GM19455 (cell line): ENCODE data around the gene CDK5.
"Not testable (repeated sequence)": the region's sequence is repeated elsewhere in the genome, so short reads cannot be mapped to it uniquely, and the experiment has no call there.

ENCODE experiments used
- ATAC-seq: cut with Tn5 transposase; IDR thresholded peaks from one replicate; pipeline ENCODE4 v1.9.1; 2021; ENCODE audit not compliant: unreplicated experiment

The CDK5 gene

DNA sequence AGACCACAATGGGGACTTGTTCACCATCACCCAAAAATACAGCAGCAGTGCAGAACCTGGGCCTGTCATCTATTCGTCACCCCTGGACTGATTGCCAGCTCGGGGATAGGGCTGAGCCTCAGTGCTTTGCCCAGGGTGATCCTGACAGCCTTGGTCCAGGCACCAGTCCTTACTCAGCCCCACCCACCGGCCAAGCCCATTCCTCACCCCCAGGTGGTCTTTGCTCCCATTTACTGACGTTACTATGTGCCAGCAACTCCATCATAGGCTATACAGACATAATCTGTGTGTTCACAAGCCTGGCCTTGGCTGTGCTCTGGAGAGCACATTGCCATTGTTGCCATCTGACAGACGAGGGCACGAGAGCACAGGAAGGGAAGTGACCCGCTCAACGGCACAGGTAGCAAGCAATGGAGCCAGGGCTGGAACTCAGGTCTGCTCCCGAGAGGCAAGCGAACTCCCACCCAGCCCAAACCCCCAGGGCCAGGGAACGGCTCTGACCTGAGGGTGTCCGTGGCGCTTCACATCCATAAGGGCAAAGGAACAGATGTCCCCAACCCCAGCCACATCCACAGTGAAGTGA, 40.2 kb downstream of the CDK5 start:
- ATAC-seq = no peak

DNA sequence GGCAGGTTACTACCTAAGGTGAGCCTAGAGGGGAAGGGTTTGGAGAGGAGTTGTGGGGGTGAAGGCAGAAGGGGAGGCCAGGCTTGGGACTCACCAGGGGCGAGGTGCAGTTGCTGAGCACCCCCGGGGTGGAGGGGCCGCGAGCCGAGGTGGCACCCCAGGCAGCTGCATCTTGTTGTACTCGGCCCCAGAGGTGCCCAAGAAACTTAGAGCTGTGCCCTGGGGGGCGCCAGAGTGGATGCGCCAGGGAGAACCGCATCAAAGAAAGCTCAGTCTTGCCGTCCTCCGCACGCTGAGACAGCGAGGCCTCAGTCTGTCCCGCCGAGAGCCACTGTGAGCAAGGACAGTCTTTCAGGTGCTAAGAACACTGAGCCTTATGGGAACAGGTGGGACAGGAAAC, 40.8 kb downstream of the CDK5 start:
- no peak for ATAC-seq

GRCh38 chr7:151016505-151016904, 41.2 kb downstream of the CDK5 start:
- no peak for ATAC-seq

GRCh38 chr7:151015967-151016366, 41.7 kb downstream of the CDK5 start:
- ATAC-seq = no peak

DNA sequence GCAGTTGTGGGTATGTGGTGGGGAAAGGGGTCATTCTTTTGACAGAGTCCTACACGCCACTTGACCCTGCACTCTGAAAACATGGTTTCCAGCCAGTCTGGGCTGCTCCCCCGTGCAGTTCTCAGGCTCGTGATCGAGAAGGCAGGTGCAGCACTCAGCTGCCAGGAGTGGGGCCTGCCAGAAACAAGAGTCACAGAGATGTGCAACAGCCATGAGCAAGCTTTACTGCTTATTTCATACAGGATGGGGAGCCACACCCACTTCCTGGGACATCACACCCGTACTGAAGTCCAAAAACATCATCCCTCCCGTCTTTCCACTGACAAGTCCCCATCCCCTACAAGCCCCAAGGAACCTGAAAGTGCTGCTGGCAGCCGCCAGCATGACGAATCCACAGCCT, 42.7 kb downstream of the CDK5 start:
- no peak for ATAC-seq

DNA sequence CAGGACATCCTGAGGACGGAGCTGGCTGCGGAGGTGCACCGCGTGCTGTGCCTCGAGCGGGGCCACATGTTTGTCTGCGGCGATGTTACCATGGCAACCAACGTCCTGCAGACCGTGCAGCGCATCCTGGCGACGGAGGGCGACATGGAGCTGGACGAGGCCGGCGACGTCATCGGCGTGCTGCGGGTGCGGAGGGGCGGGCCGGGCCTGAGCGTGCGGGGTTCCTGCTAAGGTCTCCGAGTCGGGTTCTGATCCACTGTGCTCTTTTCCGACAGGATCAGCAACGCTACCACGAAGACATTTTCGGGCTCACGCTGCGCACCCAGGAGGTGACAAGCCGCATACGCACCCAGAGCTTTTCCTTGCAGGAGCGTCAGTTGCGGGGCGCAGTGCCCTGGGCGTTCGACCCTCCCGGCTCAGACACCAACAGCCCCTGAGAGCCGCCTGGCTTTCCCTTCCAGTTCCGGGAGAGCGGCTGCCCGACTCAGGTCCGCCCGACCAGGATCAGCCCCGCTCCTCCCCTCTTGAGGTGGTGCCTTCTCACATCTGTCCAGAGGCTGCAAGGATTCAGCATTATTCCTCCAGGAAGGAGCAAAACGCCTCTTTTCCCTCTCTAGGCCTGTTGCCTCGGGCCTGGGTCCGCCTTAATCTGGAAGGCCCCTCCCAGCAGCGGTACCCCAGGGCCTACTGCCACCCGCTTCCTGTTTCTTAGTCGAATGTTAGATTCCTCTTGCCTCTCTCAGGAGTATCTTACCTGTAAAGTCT, 43.8 kb downstream of the CDK5 start:
- no peak for ATAC-seq

- ATAC-seq = no peak
Observed at GRCh38 chr7:151013356-151013732, 44.4 kb downstream of the CDK5 start.

GRCh38 chr7:151012911-151013347, 44.8 kb downstream of the CDK5 start:
- ATAC-seq = no peak

GRCh38 chr7:151012031-151012692, 45.5 kb downstream of the CDK5 start:
- no peak for ATAC-seq

GRCh38 chr7:151011616-151012015, 46.1 kb downstream of the CDK5 start:
- ATAC-seq = not testable (repeated sequence)

GRCh38 chr7:151011097-151011409, 46.6 kb downstream of the CDK5 start:
- ATAC-seq = no peak

DNA sequence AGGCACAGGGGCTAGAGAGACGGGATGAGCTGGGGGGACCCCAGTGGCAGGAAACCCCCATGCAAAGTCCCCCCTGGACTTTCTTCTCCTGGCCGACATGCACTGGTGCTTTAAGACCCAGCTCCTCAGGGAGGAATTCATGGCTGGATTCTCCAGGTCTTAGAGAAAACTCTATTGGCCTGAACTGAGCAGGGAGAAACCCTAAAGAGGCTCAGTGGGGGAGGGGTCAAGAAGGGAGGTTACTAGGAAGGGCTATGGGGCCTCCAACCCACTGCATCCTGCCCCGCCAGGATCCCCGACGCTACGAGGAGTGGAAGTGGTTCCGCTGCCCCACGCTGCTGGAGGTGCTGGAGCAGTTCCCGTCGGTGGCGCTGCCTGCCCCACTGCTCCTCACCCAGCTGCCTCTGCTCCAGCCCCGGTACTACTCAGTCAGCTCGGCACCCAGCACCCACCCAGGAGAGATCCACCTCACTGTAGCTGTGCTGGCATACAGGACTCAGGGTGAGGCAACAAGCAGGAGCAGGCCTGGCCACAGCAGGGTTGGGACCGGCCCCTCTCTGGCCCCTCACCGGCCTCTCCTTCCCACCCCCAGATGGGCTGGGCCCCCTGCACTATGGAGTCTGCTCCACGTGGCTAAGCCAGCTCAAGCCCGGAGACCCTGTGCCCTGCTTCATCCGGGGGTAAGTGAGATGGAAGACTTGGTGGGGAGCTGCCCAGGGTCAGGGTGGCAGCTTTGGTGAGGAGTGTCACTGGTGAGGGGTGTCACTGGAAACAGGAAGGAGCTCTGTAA, 47.2 kb downstream of the CDK5 start:
- ATAC-seq = no peak

DNA sequence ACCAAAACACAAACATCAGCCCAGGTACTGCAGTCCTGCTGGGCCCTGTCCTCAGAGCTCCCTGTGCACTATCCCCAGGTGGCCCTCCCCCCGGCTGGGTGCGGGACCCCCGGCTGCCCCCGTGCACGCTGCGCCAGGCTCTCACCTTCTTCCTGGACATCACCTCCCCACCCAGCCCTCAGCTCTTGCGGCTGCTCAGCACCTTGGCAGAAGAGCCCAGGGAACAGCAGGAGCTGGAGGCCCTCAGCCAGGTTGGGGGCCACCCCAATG, 47.7 kb downstream of the CDK5 start:
- ATAC-seq = no peak

DNA sequence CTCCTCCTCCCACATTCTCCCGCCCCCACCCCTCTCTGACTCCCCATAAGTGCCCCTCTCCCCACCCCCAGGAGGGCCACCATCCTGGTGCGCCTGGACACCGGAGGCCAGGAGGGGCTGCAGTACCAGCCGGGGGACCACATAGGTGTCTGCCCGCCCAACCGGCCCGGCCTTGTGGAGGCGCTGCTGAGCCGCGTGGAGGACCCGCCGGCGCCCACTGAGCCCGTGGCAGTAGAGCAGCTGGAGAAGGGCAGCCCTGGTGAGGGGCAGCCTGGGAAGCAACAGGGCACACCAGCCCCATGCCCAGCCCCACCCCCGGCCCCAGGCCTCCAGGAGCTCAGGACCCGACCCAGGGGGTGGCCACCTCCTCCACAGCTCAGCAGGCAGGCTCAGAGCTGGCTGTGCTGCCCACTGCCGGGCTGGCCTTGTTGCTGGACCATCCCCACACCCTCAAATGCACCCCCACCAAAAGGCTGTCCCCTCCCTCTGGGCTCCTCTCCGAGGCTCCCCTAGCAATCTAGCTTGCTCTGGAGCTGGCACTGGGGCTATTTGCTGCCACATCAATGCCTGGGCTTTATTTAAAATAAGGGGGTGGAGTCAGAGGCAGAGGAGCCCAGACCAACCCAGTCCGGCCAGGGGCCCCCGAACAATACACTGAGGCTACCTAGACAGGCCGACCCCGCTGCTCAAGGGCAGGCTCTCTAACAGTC, 48.2 kb downstream of the CDK5 start:
- no peak for ATAC-seq

DNA sequence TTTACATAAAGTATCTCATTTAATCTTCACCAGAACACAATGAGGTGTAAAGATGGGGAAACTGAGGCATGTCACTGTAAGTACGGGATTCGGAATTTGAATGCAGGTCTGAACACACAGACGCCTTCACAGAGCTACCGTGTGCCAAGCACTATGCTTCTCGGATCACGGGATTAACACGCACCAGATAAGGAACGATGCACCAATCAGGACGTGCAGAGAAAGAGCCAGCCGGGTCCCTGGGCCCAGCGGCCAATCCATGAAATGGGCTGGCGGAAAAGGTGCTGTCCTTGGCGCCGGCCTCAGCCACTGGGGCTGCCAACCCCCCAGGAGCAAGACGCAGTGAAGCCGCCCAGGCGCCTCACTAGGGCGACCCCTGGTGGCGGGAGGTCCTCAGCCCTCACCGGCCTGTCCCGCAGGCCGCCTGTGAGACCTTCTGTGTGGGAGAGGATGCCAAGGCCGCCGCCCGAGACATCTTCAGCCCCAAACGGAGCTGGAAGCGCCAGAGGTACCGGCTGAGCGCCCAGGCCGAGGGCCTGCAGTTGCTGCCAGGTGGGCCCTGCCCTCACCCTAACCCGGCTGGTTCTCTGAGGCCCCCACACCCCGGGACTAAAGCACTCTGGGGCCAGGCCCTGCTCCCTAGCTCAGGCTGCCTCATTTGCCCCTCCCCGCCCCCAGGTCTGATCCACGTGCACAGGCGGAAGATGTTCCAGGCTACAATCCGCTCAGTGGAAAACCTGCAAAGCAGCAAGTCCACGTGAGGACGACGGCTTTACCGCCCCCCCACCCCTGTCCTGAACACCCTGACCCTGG, 49.0 kb downstream of the CDK5 start:
- ATAC-seq = no peak

- no peak for ATAC-seq
Observed at GRCh38 chr7:151008143-151008510, 49.6 kb downstream of the CDK5 start.

DNA sequence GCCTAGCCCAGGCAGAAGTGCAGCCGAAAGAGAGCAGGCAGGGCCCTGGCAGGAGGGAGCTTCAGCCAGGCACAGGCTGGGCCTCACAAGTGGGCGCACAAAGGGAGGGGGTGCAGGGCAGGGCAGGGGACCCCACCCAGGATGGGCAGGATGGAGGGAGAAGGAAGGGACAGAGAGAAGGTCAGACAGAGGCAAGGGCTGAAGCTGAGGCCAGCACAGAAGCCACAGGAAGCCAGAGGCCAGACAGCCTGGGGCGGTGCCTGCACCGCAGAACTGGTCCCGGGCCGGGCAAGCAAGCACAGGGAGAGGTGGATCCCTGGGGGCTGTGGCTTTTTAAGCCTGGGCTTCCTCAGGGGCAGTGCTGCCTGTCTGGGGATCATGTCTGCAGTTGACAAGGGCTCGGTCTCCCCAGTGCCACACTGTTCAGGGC, 50.2 kb downstream of the CDK5 start:
- ATAC-seq = no peak

DNA sequence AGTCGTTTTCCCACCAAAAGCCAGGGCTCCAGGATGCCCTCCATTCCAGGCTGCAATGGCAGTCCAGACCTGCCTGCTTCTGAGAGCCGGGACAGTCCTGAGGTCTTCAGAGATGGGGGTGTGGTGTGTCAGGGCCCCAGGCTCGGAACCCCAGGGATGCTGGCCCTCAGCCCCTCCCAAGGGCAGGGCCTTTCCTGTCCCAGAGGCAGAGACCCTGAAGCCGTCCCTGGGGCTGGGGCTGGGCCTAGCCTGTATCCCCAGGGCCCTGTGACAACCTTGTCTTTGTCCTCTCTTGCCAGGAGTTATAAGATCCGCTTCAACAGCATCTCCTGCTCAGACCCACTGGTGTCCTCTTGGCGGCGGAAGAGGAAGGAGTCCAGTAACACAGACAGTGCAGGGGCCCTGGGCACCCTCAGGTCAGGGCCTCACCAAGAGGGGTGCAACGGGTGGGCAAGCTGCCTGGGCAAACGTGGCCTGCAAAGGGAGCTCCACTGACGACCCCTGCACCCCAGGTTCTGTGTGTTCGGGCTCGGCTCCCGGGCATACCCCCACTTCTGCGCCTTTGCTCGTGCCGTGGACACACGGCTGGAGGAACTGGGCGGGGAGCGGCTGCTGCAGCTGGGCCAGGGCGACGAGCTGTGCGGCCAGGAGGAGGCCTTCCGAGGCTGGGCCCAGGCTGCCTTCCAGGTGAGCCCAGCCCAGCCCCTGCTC, 51.0 kb downstream of the CDK5 start:
- ATAC-seq = no peak

- no peak for ATAC-seq
Observed at GRCh38 chr7:151005566-151005965, 52.1 kb downstream of the CDK5 start.
